Measurements from ENCODE around the gene GCNT2.

DNA sequence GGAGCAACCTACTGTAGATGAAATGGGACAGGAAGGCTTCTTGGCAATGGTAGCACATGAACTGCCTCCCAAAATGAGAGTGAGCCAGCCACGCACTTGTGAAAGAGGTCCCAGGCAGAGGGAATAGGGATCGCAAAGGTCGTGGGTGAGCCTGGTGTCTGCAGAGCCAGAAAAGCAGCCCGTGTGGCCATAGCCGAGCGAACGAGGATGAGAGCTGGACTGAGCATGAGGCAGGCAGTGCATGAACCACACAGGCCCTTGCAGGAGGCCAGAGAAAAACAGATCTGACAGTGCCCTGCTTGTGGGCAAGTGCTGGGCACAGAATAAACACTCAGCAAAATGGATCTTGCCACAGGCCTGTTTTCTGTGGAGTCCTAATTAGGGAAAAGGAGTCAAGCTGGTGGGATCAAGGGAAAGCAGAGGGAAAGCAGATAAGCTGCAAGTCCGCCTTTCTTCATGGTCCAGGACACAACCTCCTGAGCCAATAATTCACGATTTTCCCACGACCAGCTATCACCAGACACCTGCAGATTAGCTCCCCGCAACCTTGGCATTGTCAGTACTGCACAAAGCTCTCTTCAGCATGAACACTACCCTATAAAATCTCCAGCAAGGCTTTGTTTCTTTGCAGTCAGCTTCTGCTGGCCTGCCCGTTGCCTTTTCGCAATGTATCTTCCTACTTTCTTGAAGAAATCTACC lies 44.0 kb downstream of the GCNT2 start:
- TF ChIP-seq, protein P1, sequence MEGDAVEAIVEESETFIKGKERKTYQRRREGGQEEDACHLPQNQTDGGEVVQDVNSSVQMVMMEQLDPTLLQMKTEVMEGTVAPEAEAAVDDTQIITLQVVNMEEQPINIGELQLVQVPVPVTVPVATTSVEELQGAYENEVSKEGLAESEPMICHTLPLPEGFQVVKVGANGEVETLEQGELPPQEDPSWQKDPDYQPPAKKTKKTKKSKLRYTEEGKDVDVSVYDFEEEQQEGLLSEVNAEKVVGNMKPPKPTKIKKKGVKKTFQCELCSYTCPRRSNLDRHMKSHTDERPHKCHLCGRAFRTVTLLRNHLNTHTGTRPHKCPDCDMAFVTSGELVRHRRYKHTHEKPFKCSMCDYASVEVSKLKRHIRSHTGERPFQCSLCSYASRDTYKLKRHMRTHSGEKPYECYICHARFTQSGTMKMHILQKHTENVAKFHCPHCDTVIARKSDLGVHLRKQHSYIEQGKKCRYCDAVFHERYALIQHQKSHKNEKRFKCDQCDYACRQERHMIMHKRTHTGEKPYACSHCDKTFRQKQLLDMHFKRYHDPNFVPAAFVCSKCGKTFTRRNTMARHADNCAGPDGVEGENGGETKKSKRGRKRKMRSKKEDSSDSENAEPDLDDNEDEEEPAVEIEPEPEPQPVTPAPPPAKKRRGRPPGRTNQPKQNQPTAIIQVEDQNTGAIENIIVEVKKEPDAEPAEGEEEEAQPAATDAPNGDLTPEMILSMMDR (IDR thresholded peaks at IDR 0.05) = no peak
- TF ChIP-seq, protein P2, sequence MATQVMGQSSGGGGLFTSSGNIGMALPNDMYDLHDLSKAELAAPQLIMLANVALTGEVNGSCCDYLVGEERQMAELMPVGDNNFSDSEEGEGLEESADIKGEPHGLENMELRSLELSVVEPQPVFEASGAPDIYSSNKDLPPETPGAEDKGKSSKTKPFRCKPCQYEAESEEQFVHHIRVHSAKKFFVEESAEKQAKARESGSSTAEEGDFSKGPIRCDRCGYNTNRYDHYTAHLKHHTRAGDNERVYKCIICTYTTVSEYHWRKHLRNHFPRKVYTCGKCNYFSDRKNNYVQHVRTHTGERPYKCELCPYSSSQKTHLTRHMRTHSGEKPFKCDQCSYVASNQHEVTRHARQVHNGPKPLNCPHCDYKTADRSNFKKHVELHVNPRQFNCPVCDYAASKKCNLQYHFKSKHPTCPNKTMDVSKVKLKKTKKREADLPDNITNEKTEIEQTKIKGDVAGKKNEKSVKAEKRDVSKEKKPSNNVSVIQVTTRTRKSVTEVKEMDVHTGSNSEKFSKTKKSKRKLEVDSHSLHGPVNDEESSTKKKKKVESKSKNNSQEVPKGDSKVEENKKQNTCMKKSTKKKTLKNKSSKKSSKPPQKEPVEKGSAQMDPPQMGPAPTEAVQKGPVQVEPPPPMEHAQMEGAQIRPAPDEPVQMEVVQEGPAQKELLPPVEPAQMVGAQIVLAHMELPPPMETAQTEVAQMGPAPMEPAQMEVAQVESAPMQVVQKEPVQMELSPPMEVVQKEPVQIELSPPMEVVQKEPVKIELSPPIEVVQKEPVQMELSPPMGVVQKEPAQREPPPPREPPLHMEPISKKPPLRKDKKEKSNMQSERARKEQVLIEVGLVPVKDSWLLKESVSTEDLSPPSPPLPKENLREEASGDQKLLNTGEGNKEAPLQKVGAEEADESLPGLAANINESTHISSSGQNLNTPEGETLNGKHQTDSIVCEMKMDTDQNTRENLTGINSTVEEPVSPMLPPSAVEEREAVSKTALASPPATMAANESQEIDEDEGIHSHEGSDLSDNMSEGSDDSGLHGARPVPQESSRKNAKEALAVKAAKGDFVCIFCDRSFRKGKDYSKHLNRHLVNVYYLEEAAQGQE (IDR thresholded peaks at IDR 0.05; ENCODE audit: insufficient read depth in 1 of 2, low read depth in 2 of 2, low read length in 1 of 2) = no peak
- TF ChIP-seq POLR2AphosphoS5 (IDR thresholded peaks at IDR 0.05; ENCODE audit: low read depth, low read length) (no peak), SIN3A (IDR thresholded peaks at IDR 0.05; ENCODE audit: borderline replicate concordance, insufficient read depth, low read depth, low read length) (no peak)

Measured in Panc1 (cell line).